Astrocyte of the spinal cord (primary cell): ENCODE results near the gene SREBF2.

Source experiments
- DNase-seq: peaks from one replicate; pipeline ENCODE4 v3.0.0; 2011; ENCODE audit warnings: low read depth, low spot score
- H3K4me3 ChIP-seq: 2 replicates; pipeline ENCODE4 v1.5.1; 2011; ENCODE audit warnings: low read depth, mild to moderate bottlenecking, low read length, moderate library complexity
- CTCF ChIP-seq: IDR thresholded peaks from 2 replicates; pipeline ENCODE4 v1.5.1; 2012; ENCODE audit warnings: low read depth, mild to moderate bottlenecking, low read length, inconsistent platforms
- in situ Hi-C: cut with HindIII; loops from 2 replicates; pipeline ENCODE4 v1.10.0; 2017; ENCODE audit warnings: low sequenced_read_pairs

The SREBF2 gene

GRCh38 chr22:41910050-41911000, 77.4 kb downstream of the SREBF2 start:
- no peak overlapping the region for H3K4me3 ChIP-seq
- no peak for TF ChIP-seq CTCF
- DNase-seq: no peak
- in situ Hi-C loops: no loop called here

GRCh38 chr22:41911001-41911611, 78.2 kb downstream of the SREBF2 start:
- no peak for DNase-seq
- H3K4me3 ChIP-seq: no peak overlapping the region
- in situ Hi-C loops: no loop called here
- no peak for TF ChIP-seq CTCF

- H3K4me3 ChIP-seq: no peak overlapping the region
- no peak for TF ChIP-seq CTCF
- no peak for DNase-seq
- in situ Hi-C loops: no loop called here
Measured at GRCh38 chr22:41912338-41913039, 79.6 kb downstream of the SREBF2 start.

GRCh38 chr22:41913040-41913719, 80.3 kb downstream of the SREBF2 start:
- in situ Hi-C loops: no loop called here
- no peak for DNase-seq
- no peak for TF ChIP-seq CTCF
- no peak overlapping the region for H3K4me3 ChIP-seq

GRCh38 chr22:41913842-41914534, 81.1 kb downstream of the SREBF2 start:
- no peak for DNase-seq
- in situ Hi-C loops: no loop called here
- H3K4me3 ChIP-seq: no peak overlapping the region
- TF ChIP-seq CTCF: no peak
